Neural crest cell (in vitro differentiated cells): ENCODE data around the gene HSH2D. TPM values are rescaled to one million over a fixed set of nuclear protein-coding genes. Genes with fewer than 3 reads are reported as not detected.

Source experiments
- DNase-seq: peaks from one replicate; pipeline ENCODE4 v3.0.0; 2021; ENCODE audit warnings: low read depth, mixed read lengths, low spot score
- H3K27ac Mint-ChIP-seq: one replicate; pipeline ENCODE4 v1.8.0; 2021; ENCODE audit warnings: mild to moderate bottlenecking, mixed read lengths; ENCODE audit not compliant: unreplicated experiment
- H3K27me3 Mint-ChIP-seq: 2 replicates; pipeline ENCODE4 v1.8.0; 2021; ENCODE audit warnings: low read depth, mild to moderate bottlenecking, mixed read lengths
- H3K36me3 Mint-ChIP-seq: 2 replicates; pipeline ENCODE4 v1.8.0; 2021; ENCODE audit warnings: low read depth, mild to moderate bottlenecking, mixed read lengths
- H3K4me1 Mint-ChIP-seq: 2 replicates; pipeline ENCODE4 v1.8.0; 2021; ENCODE audit warnings: mixed read lengths
- H3K4me3 Mint-ChIP-seq: one replicate; pipeline ENCODE4 v1.8.0; 2021; ENCODE audit warnings: mild to moderate bottlenecking, mixed read lengths
- H3K9me3 Mint-ChIP-seq: 2 replicates; pipeline ENCODE4 v1.8.0; 2021; ENCODE audit warnings: mixed read lengths
- CTCF ChIP-seq: fragments of 200-600 bp; sonication (generic); conservative IDR thresholded peaks from 2 replicates; pipeline ENCODE4 v1.5.0; 2021; ENCODE audit warnings: antibody characterized with exemption, mild to moderate bottlenecking
- total RNA-seq: library from RNA; stranded (reverse); gene quantifications from 2 replicates; pipeline ENCODE4 v1.2.1, GENCODE V29; 2021

HSH2D gene
- total RNA-seq, 1 donor from 2014 or later: not detected

- DNase-seq: no peak
- Mint-ChIP-seq H3K4me1 (no peaks in the 10 kb centered on the region), H3K4me3 (no peak overlapping the region), H3K27ac (no peak overlapping the region), H3K27me3 (no peaks in the 10 kb centered on the region), H3K9me3 (peaks cover 9% of the 10 kb centered on the region), H3K36me3 (peaks cover 33% of the 10 kb centered on the region)
- TF ChIP-seq CTCF: no peak
Measured at GRCh38 chr19:16134510-16134909, 9.0 kb upstream of the HSH2D start.

GRCh38 chr19:16135430-16136127 lies 7.9 kb upstream of the HSH2D start:
- Mint-ChIP-seq H3K4me3 (no peak overlapping the region), H3K27ac (no peak overlapping the region)

GRCh38 chr19:16136185-16136999 lies 7.1 kb upstream of the HSH2D start:
- no peak overlapping the region for H3K4me3 Mint-ChIP-seq
- DNase-seq: no peak
- peaks cover 22% of the 10 kb centered on the region for H3K36me3 Mint-ChIP-seq
- no peak for TF ChIP-seq CTCF
- no peaks in the 10 kb centered on the region for H3K27me3 Mint-ChIP-seq
- H3K27ac Mint-ChIP-seq: no peak overlapping the region
- no peaks in the 10 kb centered on the region for H3K4me1 Mint-ChIP-seq
- peaks cover 5% of the 10 kb centered on the region for H3K9me3 Mint-ChIP-seq

More at GRCh38 chr19:16135430-16136127, 7.9 kb upstream of the HSH2D start:
- H3K9me3 Mint-ChIP-seq: peaks cover 9% of the 10 kb centered on the region
- no peaks in the 10 kb centered on the region for H3K27me3 Mint-ChIP-seq
- H3K36me3 Mint-ChIP-seq: peaks cover 27% of the 10 kb centered on the region
- DNase-seq: no peak
- TF ChIP-seq CTCF: no peak
- no peaks in the 10 kb centered on the region for H3K4me1 Mint-ChIP-seq

GRCh38 chr19:16139752-16140151 lies 3.7 kb upstream of the HSH2D start:
- no peak for TF ChIP-seq CTCF
- Mint-ChIP-seq H3K27me3 (no peaks in the 10 kb centered on the region), H3K36me3 (peaks cover 3% of the 10 kb centered on the region), H3K4me1 (no peaks in the 10 kb centered on the region), H3K27ac (no peak overlapping the region), H3K9me3 (no peaks in the 10 kb centered on the region), H3K4me3 (no peak overlapping the region)
- no peak for DNase-seq

- no peak for DNase-seq
- Mint-ChIP-seq H3K27ac (peak overlapping the region; percentile 35), H3K4me1 (no peaks in the 10 kb centered on the region), H3K9me3 (no peaks in the 10 kb centered on the region), H3K36me3 (peaks cover 3% of the 10 kb centered on the region), H3K4me3 (no peak overlapping the region), H3K27me3 (no peaks in the 10 kb centered on the region)
- no peak for TF ChIP-seq CTCF
Measured at GRCh38 chr19:16141043-16141442, 2.4 kb upstream of the HSH2D start.
